Stimulated activated naive B cell treated with anti-CD40 and anti-IgM and Interleukin-4, amounts not matched to agents 10 μg/mL and 1 μg/mL and 100 μg/mL, for 72 hours (primary cell): Measurements from ENCODE around the gene ANKRA2.

Source experiments
- ATAC-seq, 2 donors: fragments of 150-1000 bp; cut with Tn5 transposase; replicated peaks; 2 replicates each; pipeline ENCODE4 v1.10.0; 2021; ENCODE audit warnings: moderate library complexity in 1 of 2
- DNase-seq: peaks from one replicate; pipeline ENCODE4 v3.0.0; 2021
- H3K27ac Mint-ChIP-seq: one replicate; pipeline ENCODE4 v1.8.0; 2022; ENCODE audit warnings: mild to moderate bottlenecking, mixed read lengths
- H3K27me3 Mint-ChIP-seq, 2 donors: one replicate each; pipeline ENCODE4 v1.8.0; 2022; ENCODE audit warnings: mixed read lengths in 2 of 2
- H3K36me3 Mint-ChIP-seq, 2 donors: one replicate each; pipeline ENCODE4 v1.8.0; 2022; ENCODE audit warnings: mixed read lengths in 2 of 2, mild to moderate bottlenecking in 1 of 2
- H3K4me1 Mint-ChIP-seq, 2 donors: one replicate each; pipeline ENCODE4 v1.8.0; 2022; ENCODE audit warnings: mixed read lengths in 2 of 2, mild to moderate bottlenecking in 1 of 2
- H3K4me3 Mint-ChIP-seq, 2 donors: one replicate each; pipeline ENCODE4 v1.8.0; 2022; ENCODE audit warnings: mild to moderate bottlenecking in 2 of 2, mixed read lengths in 2 of 2, moderate library complexity in 1 of 2
- H3K9me3 Mint-ChIP-seq, 2 donors: one replicate each; pipeline ENCODE4 v1.8.0; 2022; ENCODE audit warnings: mixed read lengths in 2 of 2, mild to moderate bottlenecking in 1 of 2

The ANKRA2 gene

GRCh38 chr5:73587923-73588322, 22.5 kb upstream of the ANKRA2 start:
- DNase-seq (no peak), ATAC-seq (no peak)
- H3K4me1 Mint-ChIP-seq, result no peaks in the 10 kb centered on the region
- H3K9me3 Mint-ChIP-seq, result no peaks in the 10 kb centered on the region
- no peak overlapping the region for H3K27ac Mint-ChIP-seq
- no peaks in the 10 kb centered on the region for H3K27me3 Mint-ChIP-seq
- H3K4me3 Mint-ChIP-seq, result no peak overlapping the region
- H3K36me3 Mint-ChIP-seq, result peaks cover 2 to 7% of the 10 kb centered on the region in 2 donors

GRCh38 chr5:73582285-73583145, 17.1 kb upstream of the ANKRA2 start:
- Mint-ChIP-seq H3K27ac (no peak overlapping the region), H3K27me3 (no peaks in the 10 kb centered on the region), H3K36me3 (peaks cover 22 to 27% of the 10 kb centered on the region in 2 donors), H3K4me3 (no peak overlapping the region), H3K4me1 (no peaks in the 10 kb centered on the region), H3K9me3 (no peaks in the 10 kb centered on the region)
- DNase-seq (no peak), ATAC-seq (no peak)

GRCh38 chr5:73565969-73566547, 619 bp upstream of the ANKRA2 start:
- Mint-ChIP-seq H3K27ac (peak overlapping the region; percentile 98), H3K36me3 (peaks cover 10 to 22% of the 10 kb centered on the region in 2 donors), H3K9me3 (no peaks in the 10 kb centered on the region), H3K27me3 (no peaks in the 10 kb centered on the region), H3K4me1 (peaks cover 13 to 20% of the 10 kb centered on the region in 2 donors), H3K4me3 (peak overlapping the region; percentile 86 to 92)
- ATAC-seq, result no peak
- DNase-seq, result no peak

GRCh38 chr5:73564675-73565074, 764 bp downstream of the ANKRA2 start:
- Mint-ChIP-seq H3K27me3 (no peaks in the 10 kb centered on the region), H3K27ac (peak overlapping the region; percentile 98), H3K9me3 (no peaks in the 10 kb centered on the region), H3K4me1 (peaks cover 15 to 17% of the 10 kb centered on the region in 2 donors), H3K36me3 (peaks cover 4 to 16% of the 10 kb centered on the region in 2 donors), H3K4me3 (peak overlapping the region; percentile 86 to 92)
- ATAC-seq, result peak; percentile 1 to 7
- no peak for DNase-seq

GRCh38 chr5:73564018-73564417, 1.4 kb downstream of the ANKRA2 start:
- peaks cover 15 to 17% of the 10 kb centered on the region in 2 donors for H3K4me1 Mint-ChIP-seq
- H3K27me3 Mint-ChIP-seq, result no peaks in the 10 kb centered on the region
- DNase-seq (no peak), ATAC-seq (no peak)
- H3K27ac Mint-ChIP-seq, result peak overlapping the region; percentile 88
- peak overlapping the region; percentile 86 to 92 for H3K4me3 Mint-ChIP-seq
- peaks cover 4 to 16% of the 10 kb centered on the region in 2 donors for H3K36me3 Mint-ChIP-seq
- no peaks in the 10 kb centered on the region for H3K9me3 Mint-ChIP-seq

- no peak overlapping the region for H3K27ac Mint-ChIP-seq
These were observed 6.5 kb downstream of the ANKRA2 start for GRCh38 chr5:73558950-73559349.

GRCh38 chr5:73552642-73553041, 12.8 kb downstream of the ANKRA2 start:
- no peaks in the 10 kb centered on the region for H3K27me3 Mint-ChIP-seq
- H3K27ac Mint-ChIP-seq, result no peak overlapping the region
- ATAC-seq, result no peak
- no peak for DNase-seq
- H3K4me1 Mint-ChIP-seq, result no peaks in the 10 kb centered on the region
- H3K4me3 Mint-ChIP-seq, result no peak overlapping the region
- no peaks in the 10 kb centered on the region for H3K9me3 Mint-ChIP-seq
- peaks cover 10 to 12% of the 10 kb centered on the region in 2 donors for H3K36me3 Mint-ChIP-seq

More at GRCh38 chr5:73558950-73559349, 6.5 kb downstream of the ANKRA2 start:
- peaks cover 10 to 19% of the 10 kb centered on the region in 2 donors for H3K36me3 Mint-ChIP-seq
- H3K4me1 Mint-ChIP-seq, result peaks cover 8% of the 10 kb centered on the region in 2 donors
- H3K9me3 Mint-ChIP-seq, result no peaks in the 10 kb centered on the region
- DNase-seq (no peak), ATAC-seq (no peak)
- no peaks in the 10 kb centered on the region for H3K27me3 Mint-ChIP-seq
- H3K4me3 Mint-ChIP-seq, result no peak overlapping the region

GRCh38 chr5:73550016-73550415, 15.4 kb downstream of the ANKRA2 start:
- ATAC-seq (no peak), DNase-seq (no peak)
- Mint-ChIP-seq H3K4me1 (no peaks in the 10 kb centered on the region), H3K36me3 (peaks cover 8 to 10% of the 10 kb centered on the region in 2 donors), H3K27ac (no peak overlapping the region), H3K9me3 (no peaks in the 10 kb centered on the region), H3K27me3 (peaks cover 0 to 6% of the 10 kb centered on the region in 2 donors), H3K4me3 (no peak overlapping the region)

GRCh38 chr5:73545403-73545779, 20.0 kb downstream of the ANKRA2 start:
- DNase-seq (no peak), ATAC-seq (no peak)
- H3K27ac Mint-ChIP-seq, result no peak overlapping the region
- no peaks in the 10 kb centered on the region for H3K36me3 Mint-ChIP-seq
- H3K4me1 Mint-ChIP-seq, result peaks cover 0 to 4% of the 10 kb centered on the region in 2 donors
- H3K9me3 Mint-ChIP-seq, result no peaks in the 10 kb centered on the region
- no peak overlapping the region for H3K4me3 Mint-ChIP-seq
- peaks cover 20 to 25% of the 10 kb centered on the region in 2 donors for H3K27me3 Mint-ChIP-seq

- H3K9me3 Mint-ChIP-seq, result no peaks in the 10 kb centered on the region
- DNase-seq, result no peak
- no peaks in the 10 kb centered on the region for H3K36me3 Mint-ChIP-seq
- H3K4me1 Mint-ChIP-seq, result peaks cover 0 to 4% of the 10 kb centered on the region in 2 donors
- no peak overlapping the region for H3K27ac Mint-ChIP-seq
- no peak for ATAC-seq
- H3K4me3 Mint-ChIP-seq, result no peak overlapping the region
- peaks cover 27 to 31% of the 10 kb centered on the region in 2 donors for H3K27me3 Mint-ChIP-seq
These were observed 20.7 kb downstream of the ANKRA2 start for GRCh38 chr5:73544429-73545402.

GRCh38 chr5:73542020-73542419, 23.4 kb downstream of the ANKRA2 start:
- ATAC-seq (no peak), DNase-seq (no peak)
- H3K27me3 Mint-ChIP-seq, result peaks cover 27 to 31% of the 10 kb centered on the region in 2 donors
- no peaks in the 10 kb centered on the region for H3K36me3 Mint-ChIP-seq
- H3K27ac Mint-ChIP-seq, result no peak overlapping the region
- H3K4me3 Mint-ChIP-seq, result no peak overlapping the region
- H3K4me1 Mint-ChIP-seq, result peaks cover 0 to 4% of the 10 kb centered on the region in 2 donors
- H3K9me3 Mint-ChIP-seq, result no peaks in the 10 kb centered on the region

GRCh38 chr5:73540192-73540591, 25.2 kb downstream of the ANKRA2 start:
- Mint-ChIP-seq H3K36me3 (no peaks in the 10 kb centered on the region), H3K9me3 (no peaks in the 10 kb centered on the region), H3K4me3 (no peak overlapping the region), H3K27me3 (peaks cover 30 to 31% of the 10 kb centered on the region in 2 donors), H3K27ac (no peak overlapping the region), H3K4me1 (peaks cover 0 to 4% of the 10 kb centered on the region in 2 donors)
- no peak for ATAC-seq
- no peak for DNase-seq

- DNase-seq, result no peak
- peaks cover 30 to 34% of the 10 kb centered on the region in 2 donors for H3K27me3 Mint-ChIP-seq
- H3K9me3 Mint-ChIP-seq, result no peaks in the 10 kb centered on the region
- no peak overlapping the region for H3K27ac Mint-ChIP-seq
- H3K4me3 Mint-ChIP-seq, result no peak overlapping the region
- no peak for ATAC-seq
- no peaks in the 10 kb centered on the region for H3K36me3 Mint-ChIP-seq
- H3K4me1 Mint-ChIP-seq, result peaks cover 0 to 4% of the 10 kb centered on the region in 2 donors
These were observed 25.7 kb downstream of the ANKRA2 start for GRCh38 chr5:73539730-73540129.

GRCh38 chr5:73534971-73535370, 30.5 kb downstream of the ANKRA2 start:
- Mint-ChIP-seq H3K4me1 (no peaks in the 10 kb centered on the region), H3K27ac (no peak overlapping the region), H3K4me3 (no peak overlapping the region), H3K27me3 (peaks cover 31 to 41% of the 10 kb centered on the region in 2 donors), H3K36me3 (no peaks in the 10 kb centered on the region), H3K9me3 (no peaks in the 10 kb centered on the region)
- ATAC-seq (no peak), DNase-seq (no peak)
